Brain microvascular endothelial cell (primary cell): ENCODE results near the gene NCF4.

Experiments used
- DNase-seq: peaks from one replicate; pipeline ENCODE4 v3.0.0-alpha.2; 2020
- H3K27ac ChIP-seq: fragments of 250-450 bp; sonication (Bioruptor Pico); 2 replicates; pipeline ENCODE4 v1.5.1; 2020; ENCODE audit warnings: mild to moderate bottlenecking, moderate library complexity
- H3K27me3 ChIP-seq: fragments of 250-450 bp; sonication (Bioruptor Pico); replicated peaks from 2 replicates; pipeline ENCODE4 v1.5.1; 2020; ENCODE audit warnings: mild to moderate bottlenecking
- H3K36me3 ChIP-seq: fragments of 250-450 bp; sonication (Bioruptor Pico); replicated peaks from 2 replicates; pipeline ENCODE4 v1.5.1; 2020; ENCODE audit warnings: mild to moderate bottlenecking
- H3K4me3 ChIP-seq: 2 replicates; pipeline ENCODE4 v1.5.1; 2011; ENCODE audit warnings: low read depth, mild to moderate bottlenecking, control low read depth, low read length, moderate library complexity
- in situ Hi-C: cut with HindIII; loops from 2 replicates; pipeline ENCODE4 v1.10.0; 2017; ENCODE audit warnings: low sequenced_read_pairs, low pct_ligation_motif_present
- TF ChIP-seq, protein P1 (sequence below): IDR thresholded peaks from 2 replicates; pipeline ENCODE4 v1.5.1; 2011; ENCODE audit warnings: low read depth, mild to moderate bottlenecking, moderate library complexity, low read length, control low read depth, inconsistent platforms; ENCODE audit errors: missing control alignments

NCF4 gene

GRCh38 chr22:36816636-36817524, 43.9 kb upstream of the NCF4 start, which contains the start of gene PVALB:
Gene PVALB (minus strand): TSS chr22:36817035. CDS start chr22:36817005, 30 bp downstream.
- Histone ChIP-seq H3K36me3 (no peaks in the 10 kb centered on the region), H3K27me3 (peaks cover 59% of the 10 kb centered on the region), H3K4me3 (no peak within 1 kb of the TSS), H3K27ac (no peak within 1 kb of the TSS)
- TF ChIP-seq, protein P1, sequence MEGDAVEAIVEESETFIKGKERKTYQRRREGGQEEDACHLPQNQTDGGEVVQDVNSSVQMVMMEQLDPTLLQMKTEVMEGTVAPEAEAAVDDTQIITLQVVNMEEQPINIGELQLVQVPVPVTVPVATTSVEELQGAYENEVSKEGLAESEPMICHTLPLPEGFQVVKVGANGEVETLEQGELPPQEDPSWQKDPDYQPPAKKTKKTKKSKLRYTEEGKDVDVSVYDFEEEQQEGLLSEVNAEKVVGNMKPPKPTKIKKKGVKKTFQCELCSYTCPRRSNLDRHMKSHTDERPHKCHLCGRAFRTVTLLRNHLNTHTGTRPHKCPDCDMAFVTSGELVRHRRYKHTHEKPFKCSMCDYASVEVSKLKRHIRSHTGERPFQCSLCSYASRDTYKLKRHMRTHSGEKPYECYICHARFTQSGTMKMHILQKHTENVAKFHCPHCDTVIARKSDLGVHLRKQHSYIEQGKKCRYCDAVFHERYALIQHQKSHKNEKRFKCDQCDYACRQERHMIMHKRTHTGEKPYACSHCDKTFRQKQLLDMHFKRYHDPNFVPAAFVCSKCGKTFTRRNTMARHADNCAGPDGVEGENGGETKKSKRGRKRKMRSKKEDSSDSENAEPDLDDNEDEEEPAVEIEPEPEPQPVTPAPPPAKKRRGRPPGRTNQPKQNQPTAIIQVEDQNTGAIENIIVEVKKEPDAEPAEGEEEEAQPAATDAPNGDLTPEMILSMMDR = no peak
- DNase-seq = peak; percentile 2
- in situ Hi-C loops = no loop called here

DNA sequence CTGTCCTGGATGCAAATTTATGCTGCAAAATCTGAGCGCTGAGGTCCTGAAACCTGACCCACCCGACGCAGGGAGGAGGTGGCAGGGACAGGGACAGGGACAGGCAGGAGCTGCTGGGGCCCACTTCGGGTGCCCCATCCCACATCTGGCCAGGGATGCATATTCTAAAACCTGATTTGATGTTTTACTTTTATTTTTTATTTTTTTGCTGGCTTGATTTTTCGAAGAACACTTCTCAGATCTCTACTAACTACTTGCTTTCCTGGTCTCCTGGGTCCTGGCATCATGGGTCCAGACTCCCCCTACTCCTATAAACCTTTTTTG, 43.3 kb upstream of the NCF4 start:
- DNase-seq = no peak
- TF ChIP-seq, protein P1 = no peak
- no peak overlapping the region for H3K27ac ChIP-seq
- no peaks in the 10 kb centered on the region for H3K36me3 ChIP-seq
- no peak overlapping the region for H3K4me3 ChIP-seq
- in situ Hi-C loops = no loop called here
- H3K27me3 ChIP-seq = peaks cover 59% of the 10 kb centered on the region

DNA sequence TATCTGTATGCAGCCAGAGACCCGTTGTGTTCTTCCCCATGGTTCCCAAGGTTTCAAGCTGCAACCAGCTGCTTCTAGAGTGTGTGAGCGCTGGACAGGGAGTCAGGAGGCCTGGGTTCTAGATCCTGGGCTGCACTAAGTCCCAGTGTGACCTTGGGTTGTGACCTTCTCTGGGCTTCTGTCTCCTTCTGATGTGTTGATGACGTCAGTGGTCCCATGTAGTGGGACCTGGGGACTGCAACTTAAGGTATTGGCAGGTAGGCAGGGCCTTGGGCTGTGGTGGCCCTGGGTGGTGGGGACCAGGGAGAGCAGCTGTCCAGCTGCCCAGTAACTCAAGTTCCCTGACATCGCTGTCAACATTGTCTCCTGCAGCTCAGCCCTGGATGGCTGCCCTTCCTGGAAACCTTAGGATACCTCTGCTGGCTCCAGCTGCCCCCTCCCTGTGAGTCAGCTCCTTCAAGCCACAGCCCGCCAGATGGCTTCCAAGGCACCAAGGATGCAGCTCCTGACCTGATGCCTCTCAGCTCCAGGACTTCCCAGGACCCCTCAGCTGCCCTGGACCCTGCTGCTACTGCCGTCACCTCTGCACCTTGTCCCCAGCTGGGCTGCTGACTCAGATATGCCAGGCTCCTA, 42.7 kb upstream of the NCF4 start:
- TF ChIP-seq, protein P1 = no peak
- Histone ChIP-seq H3K27ac (no peak overlapping the region), H3K27me3 (peaks cover 59% of the 10 kb centered on the region), H3K4me3 (no peak overlapping the region), H3K36me3 (no peaks in the 10 kb centered on the region)
- in situ Hi-C loops = no loop called here
- DNase-seq = no peak

GRCh38 chr22:36819112-36819511, 41.7 kb upstream of the NCF4 start:
- no peaks in the 10 kb centered on the region for H3K36me3 ChIP-seq
- H3K27ac ChIP-seq = no peak overlapping the region
- H3K4me3 ChIP-seq = no peak overlapping the region
- peaks cover 55% of the 10 kb centered on the region for H3K27me3 ChIP-seq
- TF ChIP-seq, protein P1 = no peak
- no peak for DNase-seq
- in situ Hi-C loops = no loop called here

- H3K27ac ChIP-seq = no peak overlapping the region
- H3K4me3 ChIP-seq = no peak overlapping the region
- TF ChIP-seq, protein P1 = no peak
- no peak for DNase-seq
- peaks cover 22% of the 10 kb centered on the region for H3K27me3 ChIP-seq
- H3K36me3 ChIP-seq = no peaks in the 10 kb centered on the region
- in situ Hi-C loops = no loop called here
Observed at GRCh38 chr22:36822581-36822980, 38.2 kb upstream of the NCF4 start.
